B cell (primary cell): ENCODE results near the gene OVCA2. TPM values are rescaled to one million over a fixed set of nuclear protein-coding genes. Genes with fewer than 3 reads are reported as not detected.

Source experiments
- ATAC-seq: fragments of 200-7000 bp; cut with Tn5 transposase; one replicate; pipeline ENCODE4 v1.10.0; 2021; ENCODE audit warnings: low read depth, mild to moderate bottlenecking, moderate number of reproducible peaks, moderate library complexity
- CTCF ChIA-PET: fragments of 350-600 bp; sonication (Branson Sonifier 250); formaldehyde crosslinking; loops from one replicate; lab custom pipeline; 2021; ENCODE audit warnings: antibody characterized with exemption, inconsistent platforms; lab: Charles Lee
- POLR2A ChIA-PET: fragments of 350-600 bp; sonication (Branson Sonifier 250); formaldehyde crosslinking; loops from one replicate; lab custom pipeline; 2021; ENCODE audit warnings: antibody characterized with exemption; lab: Charles Lee
- DNase-seq: peaks from one replicate; pipeline ENCODE4 v3.0.0; 2013
- H2AFZ ChIP-seq: 2 replicates; pipeline ENCODE4 v1.6.1; 2012; ENCODE audit warnings: mild to moderate bottlenecking, low read depth, low read length; ENCODE audit not compliant: insufficient read depth, poor library complexity, severe bottlenecking
- H3K27ac ChIP-seq, 2 donors: 1 replicate in 1 of 2; 2 replicates in 1 of 2; pipeline ENCODE4 v1.5.1; 2012 to 2013; ENCODE audit warnings: low read length in 2 of 2, mild to moderate bottlenecking in 2 of 2, moderate library complexity in 1 of 2
- H3K27me3 ChIP-seq, 4 experiments: fragments of 200-600 bp in 1 of 4; sonication (generic) in 1 of 4; replicated peaks in 1 of 4; 1 replicate in 2 of 4; 2 replicates in 2 of 4; pipeline versions ENCODE4 v1.6.1 to v1.7.0; 2013 to 2016; ENCODE audit warnings: low read length in 3 of 4, mild to moderate bottlenecking in 2 of 4, mixed read lengths in 1 of 4, moderate library complexity in 1 of 4; ENCODE audit not compliant: insufficient read depth in 4 of 4, control insufficient read depth in 3 of 4; ENCODE audit errors: control extremely low read depth in 1 of 4
- H3K36me3 ChIP-seq, 2 experiments: replicated peaks in 1 of 2; 1 replicate in 1 of 2; 2 replicates in 1 of 2; pipeline versions ENCODE4 v1.6.1 to v1.7.1; 2013; ENCODE audit warnings: low read length in 1 of 2; ENCODE audit not compliant: insufficient read depth in 2 of 2, control insufficient read depth in 1 of 2; ENCODE audit errors: control extremely low read depth in 1 of 2, extremely low read depth in 1 of 2
- H3K4me1 ChIP-seq, 2 donors: fragments of 200-600 bp in 1 of 2; sonication (generic) in 1 of 2; 1 replicate in 1 of 2; 2 replicates in 1 of 2; pipeline versions ENCODE4 v1.5.1 to v1.6.1; 2013 to 2017; ENCODE audit warnings: low read length in 2 of 2; ENCODE audit not compliant: control insufficient read depth in 2 of 2, insufficient read depth in 2 of 2
- H3K4me2 ChIP-seq: replicated peaks from 2 replicates; pipeline ENCODE3; 2012; ENCODE audit warnings: mild to moderate bottlenecking, low read depth, low read length; ENCODE audit not compliant: poor library complexity, severe bottlenecking
- H3K4me3 ChIP-seq, 5 experiments: fragments of 200-600 bp in 1 of 5; sonication (generic) in 1 of 5; 1 replicate in 3 of 5; 2 replicates in 2 of 5; pipeline versions ENCODE4 v1.5.1 to v1.7.0; 2011 to 2016; ENCODE audit warnings: low read length in 4 of 5, mild to moderate bottlenecking in 4 of 5, low read depth in 2 of 5, control low read depth in 1 of 5, moderate library complexity in 1 of 5; ENCODE audit not compliant: insufficient read depth in 1 of 5; ENCODE audit errors: control extremely low read depth in 1 of 5, extremely low read depth in 1 of 5
- H3K79me2 ChIP-seq: fragments of 200-600 bp; sonication (generic); one replicate; pipeline ENCODE4 v1.6.0; 2016; ENCODE audit warnings: low read length; ENCODE audit not compliant: control insufficient read depth, insufficient read depth
- H3K9ac ChIP-seq: fragments of 200-600 bp; sonication (generic); 2 replicates; pipeline ENCODE4 v1.6.1; 2017; ENCODE audit warnings: mild to moderate bottlenecking, low read length, moderate library complexity
- H3K9me3 ChIP-seq, 3 donors: one replicate each; pipeline versions ENCODE4 v1.6.1 to v1.7.1; 2013; ENCODE audit warnings: low read length in 2 of 3; ENCODE audit not compliant: control insufficient read depth in 2 of 3, insufficient read depth in 1 of 3; ENCODE audit errors: control extremely low read depth in 1 of 3
- H4K20me1 ChIP-seq: 2 replicates; pipeline ENCODE4 v1.6.0; 2012; ENCODE audit warnings: mild to moderate bottlenecking, low read length; ENCODE audit not compliant: insufficient read depth, control insufficient read depth, poor library complexity, severe bottlenecking
- H3K27ac Mint-ChIP-seq: one replicate; pipeline ENCODE4 v1.8.0; 2021; ENCODE audit warnings: mixed read lengths
- H3K27me3 Mint-ChIP-seq: one replicate; pipeline ENCODE4 v1.8.0; 2021; ENCODE audit warnings: mixed read lengths
- H3K4me1 Mint-ChIP-seq: one replicate; pipeline ENCODE4 v1.8.0; 2021; ENCODE audit warnings: mixed read lengths
- H3K4me3 Mint-ChIP-seq: one replicate; pipeline ENCODE4 v1.8.0; 2021; ENCODE audit warnings: mixed read lengths
- H3K9me3 Mint-ChIP-seq: one replicate; pipeline ENCODE4 v1.8.0; 2022; ENCODE audit warnings: mixed read lengths; ENCODE audit not compliant: insufficient read depth
- CTCF ChIP-seq: fragments of 200-600 bp; IDR thresholded peaks from one replicate; pipeline ENCODE4 v1.8.0; 2022; ENCODE audit warnings: antibody characterized with exemption, mild to moderate bottlenecking
- EZH2 ChIP-seq: IDR thresholded peaks from 2 replicates; pipeline ENCODE4 v1.6.1; 2012; ENCODE audit warnings: borderline replicate concordance, low read depth, mild to moderate bottlenecking, moderate library complexity, low read length; ENCODE audit not compliant: insufficient read depth, poor library complexity, severe bottlenecking
- WGBS: methylation state at CpG from one replicate; pipeline ENCODE4 v1.1.5; 2013; ENCODE audit warnings: missing lambda C conversion rate; ENCODE audit not compliant: insufficient coverage; 5-methylcytosine and 5-hydroxymethylcytosine counted together
- intact Hi-C: fragments of 100-400 bp; cut with micrococcal nuclease; formaldehyde crosslinking; loops from one replicate; pipeline ENCODE4 v1.10.0; 2022
- polyA plus RNA-seq: library from polyadenylated mRNA; depleted of rRNA; stranded (reverse); fragments of >200 nt; gene quantifications from 2 replicates; pipeline ENCODE4 v1.2.3, GENCODE V29; 2012
- total RNA-seq, 2 donors: library from RNA; stranded (reverse); fragments of 120-200 nt in 1 of 2; gene quantifications; 1 replicate in 1 of 2; 2 replicates in 1 of 2; pipeline versions ENCODE4 v1.2.3 to v1.2.4, GENCODE V29; 2013 to 2022

The OVCA2 gene
- total and polyA plus RNA-seq, 2 donors (not counting 1 experiment from before 2014, with no cell fraction given): 23.2 to 43.9 TPM

DNA sequence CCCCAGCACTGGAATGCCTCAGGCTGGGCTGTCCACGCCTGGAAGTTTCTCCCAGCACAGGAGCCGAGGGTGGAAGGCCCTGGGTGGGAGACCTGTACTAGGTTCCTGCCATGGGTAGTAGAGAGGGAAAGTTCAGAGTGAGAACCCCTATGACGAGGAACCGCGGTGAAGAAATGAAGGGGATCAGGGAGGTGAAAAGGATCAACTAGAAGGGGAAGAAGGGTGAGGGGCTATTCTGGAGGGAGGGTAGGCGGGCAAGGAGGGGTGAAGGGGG, 18.5 kb downstream of the OVCA2 start:
- Mint-ChIP-seq H3K4me3 (peak overlapping the region; percentile 39), H3K27ac (peak overlapping the region; percentile 2), H3K4me1 (peaks cover 48% of the 10 kb centered on the region), H3K27me3 (no peaks in the 10 kb centered on the region), H3K9me3 (no peaks in the 10 kb centered on the region)
- WGBS: 97% methylated on average over 6 of the region's 6 CpGs
- peaks cover 0 to 28% (median 6%) of the 10 kb centered on the region in 4 experiments for H3K27me3 ChIP-seq
- no peak overlapping the region for H2AFZ ChIP-seq
- intact Hi-C loops: no loop called here
- ATAC-seq (no peak), DNase-seq (no peak)
- H3K27ac ChIP-seq: no peak overlapping the region
- ChIA-PET POLR2A (no interaction called here), CTCF (interaction anchor here (1.6 to 8.1 kb wide), 4 partner anchors 9 to 185 kb away, joined by 4 to 330 read pairs (median 54); no protein-coding TSS in a partner anchor)
- H3K4me2 ChIP-seq: no peak overlapping the region
- H3K9ac ChIP-seq: no peak overlapping the region
- peaks cover 0 to 6% (median 0%) of the 10 kb centered on the region in 3 donors for H3K9me3 ChIP-seq
- H3K4me3 ChIP-seq: no peak overlapping the region
- peaks cover 0 to 8% of the 10 kb centered on the region in 2 experiments for H3K36me3 ChIP-seq
- H4K20me1 ChIP-seq: peaks cover 20% of the 10 kb centered on the region
- TF ChIP-seq EZH2: no peak
- TF ChIP-seq CTCF: no peak
- no peaks in the 10 kb centered on the region for H3K79me2 ChIP-seq
- peaks cover 55% of the 10 kb centered on the region in 2 donors for H3K4me1 ChIP-seq

DNA sequence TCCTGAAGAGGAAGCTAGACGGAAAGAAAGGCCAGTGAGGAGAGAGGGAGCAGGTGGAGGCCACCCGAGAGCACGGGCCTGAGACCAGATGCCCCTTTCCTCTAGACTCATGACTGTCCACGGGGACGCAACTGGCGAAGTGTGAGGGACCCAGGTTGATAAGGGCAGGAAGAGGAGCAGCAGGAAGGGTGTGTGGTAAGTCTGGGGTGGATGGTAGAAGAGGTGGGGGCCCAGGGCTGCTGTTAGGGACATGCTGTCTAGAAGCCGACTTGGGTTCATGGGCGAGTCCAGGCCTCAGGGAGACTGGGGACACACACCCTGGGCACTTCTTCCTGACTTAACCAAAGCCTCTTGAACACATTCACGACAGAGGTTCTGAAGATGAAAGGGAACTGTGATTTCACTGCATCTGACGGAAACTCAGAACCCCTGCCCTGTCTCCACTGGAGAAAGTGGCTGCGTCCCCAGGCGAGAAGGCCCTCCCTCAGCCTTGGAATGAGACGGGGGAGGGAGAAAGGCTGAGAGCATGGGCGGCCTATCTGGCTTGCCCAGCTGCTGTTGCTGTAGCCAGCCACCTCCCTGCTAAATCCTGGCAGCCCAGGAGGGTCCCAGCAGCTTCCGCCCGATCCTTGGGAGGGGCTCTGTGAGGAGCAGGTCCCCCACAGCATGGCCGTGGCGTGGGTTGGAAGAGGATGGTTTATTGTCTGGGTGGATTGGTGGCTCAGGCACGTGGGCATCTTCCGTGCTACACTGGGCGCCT, 19.0 kb downstream of the OVCA2 start:
- ChIA-PET CTCF (interaction anchor here (1.6 to 8.1 kb wide), 4 partner anchors 9 to 184 kb away, joined by 4 to 330 read pairs (median 54); no protein-coding TSS in a partner anchor), POLR2A (interaction anchor here (0.7 kb wide), 1 partner anchor 179 kb away, joined by 7 read pairs; no protein-coding TSS in a partner anchor)
- ATAC-seq (no peak), DNase-seq (no peak)
- Histone ChIP-seq H3K4me2 (no peak overlapping the region), H3K79me2 (no peaks in the 10 kb centered on the region), H4K20me1 (peaks cover 19% of the 10 kb centered on the region), H3K4me1 (peaks cover 54 to 60% of the 10 kb centered on the region in 2 donors), H3K27me3 (peaks cover 0 to 28% (median 6%) of the 10 kb centered on the region in 4 experiments), H3K9me3 (peaks cover 0 to 6% (median 0%) of the 10 kb centered on the region in 3 donors), H3K9ac (no peak overlapping the region), H3K36me3 (peaks cover 0 to 10% of the 10 kb centered on the region in 2 experiments), H3K27ac (no peak overlapping the region), H3K4me3 (no peak overlapping the region), H2AFZ (no peak overlapping the region)
- peaks cover 51% of the 10 kb centered on the region for H3K4me1 Mint-ChIP-seq
- WGBS: 94% methylated on average over 20 of the region's 21 CpGs
- intact Hi-C loops: no loop called here
- H3K27me3 Mint-ChIP-seq: no peaks in the 10 kb centered on the region
- no peak overlapping the region for H3K4me3 Mint-ChIP-seq
- no peaks in the 10 kb centered on the region for H3K9me3 Mint-ChIP-seq
- peak overlapping the region; percentile 2 for H3K27ac Mint-ChIP-seq
- TF ChIP-seq CTCF (no peak), EZH2 (no peak)
